Stimulated activated naive CD4-positive, alpha-beta T cell treated with Interleukin-2 at 50 U/mL for 16 hours (primary cell): Measurements from ENCODE around the gene DNAI4.
A peak's percentile ranks its signal among the peaks of the same experiment; 100 is the strongest.
"Not testable (repeated sequence)": the region's sequence is repeated elsewhere in the genome, so short reads cannot be mapped to it uniquely, and the experiment has no call there.

Experiments used
- DNase-seq: peaks from one replicate; lab custom pipeline; 2025; lab: John Stamatoyannopoulos, UW

Gene DNAI4

GRCh38 chr1:66831529-66832239 lies 93.0 kb downstream of the DNAI4 start:
- DNase-seq = no peak

GRCh38 chr1:66824771-66825170 lies 99.9 kb downstream of the DNAI4 start:
- DNase-seq = no peak

GRCh38 chr1:66809736-66810326 lies 114.8 kb downstream of the DNAI4 start:
- DNase-seq = no peak

DNA sequence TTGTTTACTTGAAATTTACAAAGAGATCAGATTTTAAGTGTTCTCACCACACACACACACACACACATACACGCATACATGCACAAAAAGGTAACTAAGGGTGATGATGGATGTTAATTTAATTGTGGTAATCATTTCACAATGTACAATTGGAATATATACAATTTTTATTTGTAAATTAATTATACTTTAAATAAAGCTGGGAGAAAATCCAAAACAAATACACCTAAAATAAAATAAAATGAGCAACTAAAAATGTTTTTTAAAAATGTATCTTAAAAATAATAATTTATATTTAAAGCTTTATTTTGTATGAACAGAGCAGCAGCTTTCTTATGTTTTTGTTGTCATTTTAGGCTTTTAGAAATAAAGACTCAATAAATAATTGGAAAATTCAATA lies 115.4 kb downstream of the DNAI4 start:
- DNase-seq = no peak

DNA sequence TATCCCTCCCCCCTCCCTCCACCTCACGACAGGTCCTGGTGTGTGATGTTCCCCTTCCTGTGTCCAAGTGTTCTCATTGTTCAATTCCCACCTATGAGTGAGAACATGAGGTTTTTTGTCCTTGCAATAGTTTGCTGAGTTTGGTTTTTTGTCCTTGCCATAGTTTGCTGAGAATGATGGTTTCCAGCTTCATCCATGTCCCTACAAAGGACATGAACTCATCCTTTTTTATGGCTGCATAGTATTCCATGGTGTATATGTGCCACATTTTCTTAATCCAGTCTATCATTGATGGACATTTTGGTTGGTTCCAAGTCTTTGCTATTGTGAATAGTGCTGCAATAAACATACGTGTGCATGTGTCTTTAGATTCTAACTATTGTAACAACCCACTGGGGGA lies 128.8 kb downstream of the DNAI4 start:
- DNase-seq = not testable (repeated sequence)

- no peak for DNase-seq
These were observed 132.7 kb downstream of the DNAI4 start for GRCh38 chr1:66791621-66792610.

GRCh38 chr1:66788231-66788939 lies 136.3 kb downstream of the DNAI4 start:
- peak; percentile 57 for DNase-seq

- DNase-seq = no peak
These were observed 137.0 kb downstream of the DNAI4 start for GRCh38 chr1:66787641-66788040.

GRCh38 chr1:66785800-66786199 lies 138.9 kb downstream of the DNAI4 start:
- DNase-seq = not testable (repeated sequence)

DNA sequence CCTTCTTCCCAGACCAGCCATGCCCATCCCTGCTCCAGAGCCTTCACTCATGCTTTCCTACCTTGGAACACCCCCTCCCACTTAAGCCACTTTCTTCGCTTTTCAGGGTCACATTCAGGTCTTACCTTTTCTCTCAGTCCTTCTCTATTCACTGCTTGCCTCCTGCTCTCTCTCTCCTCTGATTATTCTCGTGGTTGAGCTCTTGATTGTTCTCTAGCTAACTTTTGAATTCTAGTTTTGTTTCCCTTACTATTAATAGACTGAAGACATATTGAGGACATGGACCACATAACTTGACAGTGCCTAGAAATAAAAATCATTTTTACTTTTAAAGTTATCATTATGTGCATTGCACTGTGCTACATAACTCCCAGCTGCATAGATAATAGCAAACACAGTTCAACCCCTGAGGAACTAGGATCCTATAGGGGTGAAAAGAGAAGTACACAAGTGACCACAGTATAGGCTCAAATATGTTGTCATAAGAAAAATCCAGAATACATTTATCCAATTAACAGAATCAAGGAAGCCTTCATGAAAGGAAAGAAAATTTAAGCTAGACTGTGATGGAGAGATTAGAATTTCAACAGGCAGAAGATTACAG lies 145.1 kb downstream of the DNAI4 start:
- DNase-seq = no peak

DNA sequence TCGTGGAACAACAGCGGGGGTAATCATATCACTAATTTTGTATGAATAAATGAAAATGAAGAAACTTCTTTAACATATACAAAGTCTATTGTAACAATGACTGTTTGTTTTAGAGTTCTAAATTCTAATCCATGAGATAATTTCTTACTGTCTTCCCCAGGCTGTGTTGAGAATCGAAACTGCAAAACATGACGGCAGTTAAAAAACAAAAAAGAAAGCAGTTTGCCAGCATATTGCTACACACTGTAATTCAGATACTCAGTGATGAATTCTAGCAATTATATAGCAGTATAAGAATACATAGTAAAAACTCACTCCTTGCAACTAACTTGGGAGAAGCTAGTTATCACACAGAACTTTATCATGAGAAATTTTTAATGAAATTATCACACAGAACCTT lies 145.7 kb downstream of the DNAI4 start:
- no peak for DNase-seq

GRCh38 chr1:66778266-66778665 lies 146.4 kb downstream of the DNAI4 start:
- DNase-seq = no peak

DNA sequence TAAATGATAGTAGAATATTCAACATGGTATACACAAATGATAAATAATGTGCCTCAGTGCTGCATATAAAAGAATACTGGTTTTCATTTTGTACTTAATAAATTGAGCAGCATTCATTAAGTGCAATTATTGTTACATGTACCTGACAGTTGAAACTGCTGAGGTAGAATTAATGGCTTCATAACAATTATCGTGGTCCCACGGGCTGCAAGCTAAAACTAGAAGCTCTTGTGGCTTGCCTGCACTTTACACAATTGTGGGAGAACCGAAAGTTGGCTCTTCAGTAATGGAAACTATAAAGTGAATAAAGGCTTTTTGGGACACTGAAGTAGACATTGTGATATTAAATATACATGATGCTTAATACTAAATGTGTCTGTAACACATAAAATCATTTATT lies 146.8 kb downstream of the DNAI4 start:
- no peak for DNase-seq

DNA sequence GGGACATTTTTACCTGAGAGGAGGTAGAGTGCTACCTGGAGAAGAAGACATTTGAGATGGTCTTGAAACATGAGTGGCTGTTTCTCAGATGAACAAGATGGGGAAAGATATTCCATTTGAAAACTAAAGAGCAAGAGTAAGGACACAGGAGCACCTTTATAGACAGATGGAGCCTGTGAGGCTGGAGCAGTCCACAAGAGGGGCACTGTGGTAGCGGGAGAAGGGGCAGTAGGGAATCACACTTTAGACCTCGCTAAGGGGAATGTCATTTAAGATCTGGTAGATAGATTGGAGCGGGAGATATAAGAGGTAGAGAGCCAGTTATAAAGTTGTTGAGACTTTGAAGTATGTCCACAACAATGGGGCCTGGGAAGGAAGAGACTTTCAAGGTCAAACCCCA lies 149.0 kb downstream of the DNAI4 start:
- DNase-seq = no peak

- DNase-seq = no peak
These were observed 150.2 kb downstream of the DNAI4 start for GRCh38 chr1:66774438-66774837.

GRCh38 chr1:66773227-66773626 lies 151.4 kb downstream of the DNAI4 start:
- DNase-seq = no peak

GRCh38 chr1:66770694-66771093 lies 154.0 kb downstream of the DNAI4 start:
- DNase-seq = no peak

- no peak for DNase-seq
These were observed 154.4 kb downstream of the DNAI4 start for GRCh38 chr1:66770240-66770639.

DNA sequence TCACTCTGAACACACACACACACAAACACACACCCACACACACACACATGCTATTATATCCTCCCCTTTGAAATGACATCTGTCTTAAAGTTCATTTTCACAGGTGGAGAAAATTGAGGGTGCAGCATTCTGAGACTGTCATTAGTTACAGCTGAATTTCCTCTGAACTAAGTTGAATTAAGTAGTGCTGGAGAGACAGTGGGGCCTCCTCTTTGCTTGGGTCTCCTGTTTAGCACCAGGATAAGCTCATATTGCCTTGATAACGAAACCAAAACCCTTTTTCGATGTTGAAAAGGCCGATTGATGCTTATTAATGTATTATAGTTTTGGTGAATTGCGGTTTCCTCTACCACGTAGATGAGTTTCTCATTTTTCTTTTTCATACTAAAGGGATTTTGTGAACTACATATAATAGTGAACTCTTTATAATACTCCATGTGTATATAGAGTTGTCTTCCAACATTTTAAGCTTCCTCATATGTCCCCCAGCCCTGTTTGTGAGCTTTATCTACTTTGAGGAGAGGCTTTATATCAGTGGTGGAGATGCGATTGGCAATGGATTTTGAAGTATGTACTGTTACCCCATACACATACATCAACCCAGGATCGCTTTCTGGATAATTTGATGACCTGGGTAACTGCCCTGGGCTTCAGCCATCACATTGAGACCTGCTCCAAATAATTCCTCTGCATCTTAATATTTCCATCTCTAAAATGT lies 155.0 kb downstream of the DNAI4 start:
- no peak for DNase-seq

- DNase-seq = no peak
These were observed 155.7 kb downstream of the DNAI4 start for GRCh38 chr1:66768965-66769364.

- no peak for DNase-seq
These were observed 157.0 kb downstream of the DNAI4 start for GRCh38 chr1:66767626-66768025.
